Suprapubic skin (tissue), 4 donors: ENCODE results near the gene C3orf80.

Experiments
- CTCF ChIP-seq, 2 donors: fragments of 200-600 bp in 1 of 2; fragments of 450-650 bp in 1 of 2; sonication (generic) in 1 of 2; IDR thresholded peaks; one replicate each; pipeline ENCODE4 v1.5.1; 2016 to 2019; ENCODE audit warnings: antibody characterized with exemption in 2 of 2, mild to moderate bottlenecking in 1 of 2, moderate library complexity in 1 of 2
- EP300 ChIP-seq: sonication (generic); formaldehyde crosslinking; IDR thresholded peaks from one replicate; pipeline ENCODE4 v1.6.1; 2017; ENCODE audit warnings: antibody characterized with exemption
- POLR2AphosphoS5 ChIP-seq, 3 donors: sonication (generic); formaldehyde crosslinking; IDR thresholded peaks; one replicate each; pipeline ENCODE4 v1.6.1; 2017; ENCODE audit warnings: antibody characterized with exemption in 3 of 3

- TF ChIP-seq CTCF (IDR thresholded peaks at IDR 0.05): no peak
- no peak for TF ChIP-seq EP300
- TF ChIP-seq POLR2AphosphoS5 (IDR thresholded peaks at IDR 0.05): no peak
These were observed 2.2 kb downstream of the C3orf80 start for GRCh38 chr3:160227419-160227818.
